Loucy (cell line): Measurements from ENCODE around the gene GPM6B.

Experiments
- H2AFZ ChIP-seq: fragments of 200-600 bp; sonication (generic); 2 replicates; pipeline ENCODE4 v1.6.0; 2016; ENCODE audit warnings: antibody characterized with exemption, mild to moderate bottlenecking, low read length, moderate library complexity
- H3F3A ChIP-seq: fragments of 200-600 bp; 2 replicates; pipeline ENCODE4 v1.6.0; 2016; ENCODE audit warnings: antibody characterized with exemption, low read depth, mild to moderate bottlenecking
- H3K27me3 ChIP-seq: fragments of 200-600 bp; sonication (generic); 2 replicates; pipeline ENCODE4 v1.6.1; 2014; ENCODE audit warnings: low read length, mild to moderate bottlenecking; ENCODE audit not compliant: insufficient read depth, poor library complexity, severe bottlenecking
- H3K36me3 ChIP-seq: fragments of 200-600 bp; sonication (generic); 2 replicates; pipeline ENCODE4 v1.6.1; 2016; ENCODE audit warnings: low read length; ENCODE audit not compliant: insufficient read depth
- H3K4me1 ChIP-seq: fragments of 200-600 bp; sonication (generic); 2 replicates; pipeline ENCODE4 v1.5.1; 2014; ENCODE audit warnings: low read length, mild to moderate bottlenecking; ENCODE audit not compliant: insufficient read depth, poor library complexity, severe bottlenecking
- H3K4me2 ChIP-seq: fragments of 200-600 bp; sonication (generic); 2 replicates; pipeline ENCODE4 v1.6.0; 2014; ENCODE audit warnings: antibody characterized with exemption, low read length, low read depth, mild to moderate bottlenecking; ENCODE audit not compliant: poor library complexity, severe bottlenecking
- H3K4me3 ChIP-seq: fragments of 200-600 bp; sonication (generic); 2 replicates; pipeline ENCODE4 v1.5.1; 2014; ENCODE audit warnings: low read length, mild to moderate bottlenecking, mixed read lengths; ENCODE audit not compliant: poor library complexity, severe bottlenecking
- H3K79me2 ChIP-seq: fragments of 200-600 bp; sonication (generic); 2 replicates; pipeline ENCODE4 v1.6.1; 2014; ENCODE audit warnings: low read length; ENCODE audit not compliant: insufficient read depth
- H3K9ac ChIP-seq: fragments of 200-600 bp; sonication (generic); 2 replicates; pipeline ENCODE4 v1.6.0; 2014; ENCODE audit warnings: mild to moderate bottlenecking, low read depth, low read length, moderate library complexity; ENCODE audit not compliant: poor library complexity, severe bottlenecking
- H3K9me2 ChIP-seq: fragments of 200-600 bp; sonication (generic); replicated peaks from 2 replicates; pipeline ENCODE4 v1.6.1; 2016; ENCODE audit warnings: low read depth, low read length, mixed read lengths
- H3K9me3 ChIP-seq: fragments of 200-600 bp; sonication (generic); 2 replicates; pipeline ENCODE4 v1.6.1; 2014; ENCODE audit warnings: mild to moderate bottlenecking, antibody characterized with exemption, low read length, low read depth; ENCODE audit not compliant: insufficient read depth
- H4K20me1 ChIP-seq: fragments of 200-600 bp; sonication (generic); 2 replicates; pipeline ENCODE4 v1.6.0; 2014; ENCODE audit warnings: antibody characterized with exemption, low read length, mild to moderate bottlenecking; ENCODE audit not compliant: insufficient read depth, poor library complexity, severe bottlenecking
- EZH2phosphoT487 ChIP-seq: fragments of 200-600 bp; IDR thresholded peaks from 2 replicates; pipeline ENCODE4 v1.6.1; 2018; ENCODE audit warnings: antibody characterized with exemption, mild to moderate bottlenecking, moderate library complexity, borderline replicate concordance
- TF ChIP-seq, protein P1 (sequence below): fragments of 200-600 bp; sonication (generic); conservative IDR thresholded peaks from 2 replicates; pipeline ENCODE4 v1.5.1; 2014; ENCODE audit warnings: mild to moderate bottlenecking, antibody characterized with exemption, low read length

The GPM6B gene

DNA sequence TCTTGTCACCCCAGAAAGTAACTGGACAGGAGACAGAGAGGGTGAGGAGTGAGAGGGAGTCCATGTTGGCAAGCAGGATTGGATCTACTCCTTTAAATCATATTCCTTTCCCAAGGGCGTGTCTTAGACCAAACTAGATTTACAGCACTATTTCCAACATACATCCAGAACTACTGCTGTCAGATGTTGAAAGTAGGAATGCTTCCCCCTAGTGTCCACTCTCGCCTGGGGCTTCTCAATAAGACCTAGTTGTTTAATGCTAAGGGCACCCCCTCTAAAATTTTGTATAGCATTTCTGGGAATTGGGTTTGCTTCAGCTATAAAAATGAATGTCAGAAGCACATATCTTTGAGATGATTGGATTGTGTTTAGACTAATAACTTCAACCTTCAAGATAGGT lies 69.1 kb downstream of the GPM6B start:
- Histone ChIP-seq H3K4me2 (no peak overlapping the region), H3K4me3 (no peak overlapping the region), H2AFZ (no peak overlapping the region), H3K9me2 (no peaks in the 10 kb centered on the region), H3K27me3 (no peaks in the 10 kb centered on the region), H3K9ac (no peak overlapping the region), H3K4me1 (no peaks in the 10 kb centered on the region), H4K20me1 (no peaks in the 10 kb centered on the region), H3K79me2 (no peaks in the 10 kb centered on the region), H3F3A (no peaks in the 10 kb centered on the region), H3K9me3 (no peaks in the 10 kb centered on the region), H3K36me3 (peaks cover 25% of the 10 kb centered on the region; the same call in 1 of the 2 replicates)
- TF ChIP-seq, protein P1, sequence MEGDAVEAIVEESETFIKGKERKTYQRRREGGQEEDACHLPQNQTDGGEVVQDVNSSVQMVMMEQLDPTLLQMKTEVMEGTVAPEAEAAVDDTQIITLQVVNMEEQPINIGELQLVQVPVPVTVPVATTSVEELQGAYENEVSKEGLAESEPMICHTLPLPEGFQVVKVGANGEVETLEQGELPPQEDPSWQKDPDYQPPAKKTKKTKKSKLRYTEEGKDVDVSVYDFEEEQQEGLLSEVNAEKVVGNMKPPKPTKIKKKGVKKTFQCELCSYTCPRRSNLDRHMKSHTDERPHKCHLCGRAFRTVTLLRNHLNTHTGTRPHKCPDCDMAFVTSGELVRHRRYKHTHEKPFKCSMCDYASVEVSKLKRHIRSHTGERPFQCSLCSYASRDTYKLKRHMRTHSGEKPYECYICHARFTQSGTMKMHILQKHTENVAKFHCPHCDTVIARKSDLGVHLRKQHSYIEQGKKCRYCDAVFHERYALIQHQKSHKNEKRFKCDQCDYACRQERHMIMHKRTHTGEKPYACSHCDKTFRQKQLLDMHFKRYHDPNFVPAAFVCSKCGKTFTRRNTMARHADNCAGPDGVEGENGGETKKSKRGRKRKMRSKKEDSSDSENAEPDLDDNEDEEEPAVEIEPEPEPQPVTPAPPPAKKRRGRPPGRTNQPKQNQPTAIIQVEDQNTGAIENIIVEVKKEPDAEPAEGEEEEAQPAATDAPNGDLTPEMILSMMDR = peak; percentile 65
- TF ChIP-seq EZH2phosphoT487 = no peak

DNA sequence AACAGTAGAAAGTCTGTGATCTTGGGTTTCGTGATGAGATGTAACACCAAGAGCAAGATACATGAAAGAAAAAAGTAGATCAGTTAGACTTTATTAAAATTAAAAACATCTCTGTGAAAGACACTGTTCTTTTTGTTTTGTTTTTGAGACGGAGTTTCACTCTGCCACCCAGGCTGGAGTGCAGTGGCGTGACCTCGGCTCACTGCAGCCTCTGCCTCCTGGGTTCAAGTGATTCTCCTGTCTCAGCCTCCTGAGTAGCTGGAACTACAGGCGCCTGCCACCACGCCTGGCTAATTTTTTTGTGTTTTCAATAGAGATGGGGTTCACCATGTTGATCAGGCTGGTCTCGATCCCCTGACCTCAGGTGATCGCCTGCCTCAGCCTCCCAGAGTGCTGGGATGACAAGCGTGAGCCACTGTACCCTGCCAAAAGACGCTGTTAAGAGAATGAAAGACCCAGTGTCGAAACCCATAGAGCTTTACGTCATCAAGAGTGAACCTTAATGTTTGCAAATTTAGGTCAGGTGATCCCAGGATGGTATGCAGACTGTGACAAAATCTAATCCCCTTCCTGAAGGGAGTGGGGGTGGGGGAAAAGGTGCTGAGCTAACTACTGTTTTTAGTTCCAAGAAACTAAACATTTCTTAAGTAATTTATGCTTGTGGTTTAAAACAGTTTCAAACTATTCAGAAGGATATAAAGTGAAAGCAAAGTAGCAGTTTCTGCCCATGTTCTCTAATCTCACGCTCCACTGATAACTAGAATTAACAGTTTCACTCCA lies 74.3 kb downstream of the GPM6B start:
- no peak overlapping the region for H3K9ac ChIP-seq

DNA sequence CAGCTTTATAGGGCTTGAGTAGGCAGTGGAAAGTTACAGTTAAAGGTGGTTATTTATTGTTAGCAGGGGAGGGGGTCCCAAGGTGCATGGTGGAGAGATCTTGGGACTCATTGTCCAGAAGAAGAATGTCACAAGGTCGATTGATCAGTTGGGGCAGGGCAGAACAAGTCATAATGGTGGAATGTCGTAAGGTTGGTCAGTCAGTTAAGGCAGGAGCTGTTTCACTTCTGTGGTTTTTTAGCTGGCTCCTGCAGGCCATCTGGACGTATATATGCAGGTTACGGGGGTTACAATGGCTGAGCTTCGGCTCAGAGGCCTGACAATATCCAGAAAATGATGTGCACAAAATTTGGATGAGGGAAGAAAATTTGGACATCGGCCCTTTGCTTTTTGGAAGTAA lies 75.2 kb downstream of the GPM6B start:
- no peak for TF ChIP-seq EZH2phosphoT487
- TF ChIP-seq, protein P1 = no peak
- no peaks in the 10 kb centered on the region for H3K9me3 ChIP-seq
- H3K4me2 ChIP-seq = no peak overlapping the region
- no peaks in the 10 kb centered on the region for H3F3A ChIP-seq
- H3K79me2 ChIP-seq = peaks cover 11% of the 10 kb centered on the region
- no peak overlapping the region for H3K9ac ChIP-seq
- H3K27me3 ChIP-seq = no peaks in the 10 kb centered on the region
- no peak overlapping the region for H2AFZ ChIP-seq
- peaks cover 6% of the 10 kb centered on the region for H3K4me1 ChIP-seq
- no peaks in the 10 kb centered on the region for H4K20me1 ChIP-seq
- H3K4me3 ChIP-seq = no peak overlapping the region
- peaks cover 6% of the 10 kb centered on the region; the same call in 1 of the 2 replicates for H3K36me3 ChIP-seq
- no peaks in the 10 kb centered on the region for H3K9me2 ChIP-seq

More for the DNA sequence above, 74.3 kb downstream of the GPM6B start:
- H3K4me1 ChIP-seq = peaks cover 1% of the 10 kb centered on the region
- no peak overlapping the region for H3K4me3 ChIP-seq
- no peaks in the 10 kb centered on the region for H3K27me3 ChIP-seq
- no peaks in the 10 kb centered on the region for H3K9me3 ChIP-seq
- peak overlapping the region; percentile 8 for H3K4me2 ChIP-seq
- no peaks in the 10 kb centered on the region for H4K20me1 ChIP-seq
- peaks cover 4% of the 10 kb centered on the region; the same call in 1 of the 2 replicates for H3K79me2 ChIP-seq
- H3K9me2 ChIP-seq = no peaks in the 10 kb centered on the region
- no peak for TF ChIP-seq EZH2phosphoT487
- TF ChIP-seq, protein P1 = no peak
- H2AFZ ChIP-seq = no peak overlapping the region
- peaks cover 13% of the 10 kb centered on the region; the same call in 1 of the 2 replicates for H3K36me3 ChIP-seq
- H3F3A ChIP-seq = no peaks in the 10 kb centered on the region
